Panc1 (cell line): Measurements from ENCODE around the gene ANKRD13A.

ENCODE experiments used
- CTCF ChIP-seq: fragments of 450-650 bp; IDR thresholded peaks from 2 replicates; pipeline ENCODE4 v1.5.1; 2017; ENCODE audit warnings: mild to moderate bottlenecking
- POLR2AphosphoS5 ChIP-seq: IDR thresholded peaks from 2 replicates; pipeline ENCODE4 v1.6.1; 2012; ENCODE audit warnings: mild to moderate bottlenecking, low read depth, low read length, moderate library complexity
- TCF7L2 ChIP-seq: IDR thresholded peaks from 2 replicates; pipeline ENCODE4 v1.6.1; 2011; ENCODE audit warnings: mild to moderate bottlenecking, low read depth, low read length, inconsistent platforms

DNA sequence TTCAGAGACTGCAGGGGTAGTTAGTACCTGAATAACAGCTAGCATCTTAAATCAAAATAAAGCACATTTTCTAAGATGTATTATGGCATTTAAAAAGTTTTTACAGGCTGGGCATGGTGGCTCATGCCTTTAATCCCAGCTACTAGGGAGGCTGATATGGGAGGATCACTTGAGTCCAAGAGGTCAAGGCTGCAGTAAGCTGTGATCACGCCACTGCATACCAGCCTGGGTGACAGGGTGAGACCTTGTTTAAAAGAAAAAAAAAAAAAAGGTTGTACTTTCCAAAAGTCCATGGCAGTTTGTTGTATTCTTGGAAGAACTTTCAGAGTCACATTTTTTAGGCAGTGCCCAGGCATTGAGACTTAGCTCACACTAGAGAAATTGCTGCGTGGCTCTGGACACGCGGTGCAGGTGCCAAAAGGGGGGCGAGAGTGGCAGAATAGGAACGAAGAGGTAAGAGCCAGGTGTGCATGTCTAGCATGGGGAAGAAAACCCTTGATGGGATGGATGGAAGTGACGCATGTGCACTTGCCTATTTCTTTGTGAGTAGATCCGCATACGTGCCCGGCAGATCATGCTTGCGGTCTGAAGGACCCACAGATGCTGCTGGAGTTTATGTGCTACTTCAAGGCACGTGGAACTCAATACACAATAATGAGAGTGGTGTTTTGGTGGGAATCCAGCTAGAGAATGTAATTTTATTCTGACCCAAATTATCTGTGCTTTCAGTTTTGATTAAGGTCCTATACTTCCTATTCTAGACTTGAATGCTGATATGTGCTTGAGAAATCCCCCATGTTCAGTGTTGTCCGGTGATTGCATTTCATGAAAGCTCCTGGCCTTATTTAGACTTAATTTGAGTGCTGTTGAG lies 11.9 kb downstream of the ANKRD13A start:
- TF ChIP-seq CTCF (no peak), TCF7L2 (no peak), POLR2AphosphoS5 (no peak)
